Measurements from ENCODE around the gene MAN2A2.
A peak's percentile ranks its signal among the peaks of the same experiment; 100 is the strongest.

MAN2A2 gene

DNA sequence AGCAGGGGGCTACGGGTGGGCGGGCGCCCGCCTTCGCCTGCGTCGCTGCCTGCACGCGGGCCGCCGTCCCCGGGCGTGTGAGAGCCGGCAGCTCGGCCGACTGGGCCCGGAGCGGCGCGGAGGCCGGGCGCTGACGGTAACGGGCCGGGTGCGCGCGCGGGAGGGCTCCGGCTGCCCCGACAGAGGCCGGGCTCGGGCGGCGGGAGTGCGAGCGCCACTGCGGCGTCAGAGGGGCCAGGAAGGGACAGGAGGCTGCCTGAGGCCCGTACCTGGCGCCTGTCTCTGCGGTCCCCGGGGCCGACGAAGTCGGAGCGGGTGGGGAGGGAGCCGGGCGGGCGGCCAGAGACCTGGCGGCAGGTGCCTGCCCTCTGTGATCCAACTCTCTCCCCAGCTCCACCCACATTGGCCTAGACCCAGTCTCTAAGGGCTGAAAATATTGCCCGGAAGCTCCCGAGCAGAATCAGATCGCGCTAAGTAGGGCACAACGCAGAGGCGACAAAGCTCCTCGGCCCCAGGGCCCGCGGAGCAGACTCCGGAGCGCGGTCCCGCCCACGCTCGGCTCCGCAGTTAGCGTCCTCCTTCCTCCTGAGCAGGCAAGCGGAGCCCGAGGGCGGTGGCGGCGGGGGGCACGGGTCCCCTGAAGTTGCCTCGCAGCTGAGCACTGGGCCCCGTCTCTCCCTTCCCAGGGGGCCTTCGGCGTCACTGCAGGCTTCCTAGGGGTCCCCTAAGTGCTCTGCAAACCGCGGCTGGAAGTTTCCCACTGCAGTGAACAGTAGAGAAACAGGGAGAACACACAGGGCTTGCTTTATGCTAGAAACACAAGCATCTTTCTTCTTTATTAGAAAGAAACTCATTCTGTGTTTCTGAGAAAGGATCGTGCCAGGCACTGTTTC lies at the start of gene MAN2A2:
Gene MAN2A2 (plus strand): TSS at position 463 of the 893 bp plus-strand sequence. CDS start 906 bp downstream, outside the sequence.
- peak; percentile 69 for DNase-seq (ENCODE audit: low read depth)

DNA sequence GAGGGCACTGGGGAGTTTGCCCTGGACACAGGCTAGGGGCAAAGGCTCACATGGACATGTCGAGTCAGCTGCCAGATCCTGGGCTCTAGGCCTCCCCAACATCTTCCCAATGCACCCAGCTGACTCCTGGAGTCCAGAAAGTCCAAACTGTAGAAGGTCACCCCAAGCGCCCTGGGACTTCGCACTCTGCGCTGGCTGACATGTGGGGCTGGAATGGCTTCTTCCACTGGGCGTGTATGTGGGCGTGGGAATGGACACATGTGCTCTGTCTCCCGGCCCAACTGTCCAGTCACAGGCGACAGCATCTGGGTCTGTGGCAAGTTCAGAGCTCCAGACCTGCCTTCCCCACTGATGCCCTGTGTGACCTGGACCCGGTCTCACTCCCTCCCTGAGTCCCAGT lies 48.0 kb upstream of the MAN2A2 start:
- no peak for DNase-seq (ENCODE audit: low read depth)

DNA sequence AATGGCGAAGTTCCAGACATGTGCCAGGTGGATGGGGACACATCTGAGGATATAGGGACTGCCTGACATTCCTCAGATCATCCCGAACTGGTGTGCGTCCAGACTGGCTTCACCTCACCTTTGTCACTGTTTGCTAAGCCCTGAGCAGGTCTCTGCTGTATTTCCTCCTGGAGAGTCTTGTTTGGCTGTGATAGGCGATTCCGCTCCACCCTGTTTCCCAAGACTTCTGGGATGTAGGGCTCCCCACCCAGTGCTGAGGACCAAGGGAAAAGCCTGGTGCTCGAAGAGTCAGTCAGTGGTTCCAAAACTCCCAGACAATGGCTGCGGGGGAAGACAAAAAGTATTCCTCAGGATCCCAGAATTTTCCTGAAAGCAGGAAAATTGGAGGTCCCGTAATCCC lies 45.8 kb upstream of the MAN2A2 start:
- no peak for DNase-seq (ENCODE audit: low read depth)

DNA sequence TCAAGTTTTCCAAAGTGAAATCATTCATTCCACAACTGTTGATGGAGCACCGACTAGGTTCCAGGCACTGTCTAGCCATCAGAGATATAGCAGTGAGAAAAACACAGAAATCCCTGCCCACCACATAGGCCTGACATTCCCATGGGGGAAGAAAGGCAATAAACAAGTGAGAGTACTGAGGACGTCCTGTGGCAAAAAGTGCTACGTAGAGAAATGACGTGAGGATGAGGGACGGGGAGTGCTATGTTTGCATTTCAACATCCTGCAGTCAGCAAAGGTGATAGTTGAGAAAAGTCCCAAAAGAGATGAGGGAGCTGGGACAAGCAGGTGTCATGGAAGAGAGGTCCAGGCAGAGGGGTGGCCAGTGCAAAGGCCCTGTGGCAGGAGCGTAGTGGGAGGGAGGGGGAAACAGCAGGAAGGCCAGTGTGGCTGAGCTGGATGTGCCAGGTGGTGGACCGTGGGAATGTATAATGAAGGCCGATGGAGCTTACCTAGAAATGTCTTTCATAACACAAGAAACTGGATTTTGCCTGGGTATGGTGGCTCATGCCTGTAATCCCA lies 45.1 kb upstream of the MAN2A2 start:
- no peak for DNase-seq (ENCODE audit: low read depth)

DNA sequence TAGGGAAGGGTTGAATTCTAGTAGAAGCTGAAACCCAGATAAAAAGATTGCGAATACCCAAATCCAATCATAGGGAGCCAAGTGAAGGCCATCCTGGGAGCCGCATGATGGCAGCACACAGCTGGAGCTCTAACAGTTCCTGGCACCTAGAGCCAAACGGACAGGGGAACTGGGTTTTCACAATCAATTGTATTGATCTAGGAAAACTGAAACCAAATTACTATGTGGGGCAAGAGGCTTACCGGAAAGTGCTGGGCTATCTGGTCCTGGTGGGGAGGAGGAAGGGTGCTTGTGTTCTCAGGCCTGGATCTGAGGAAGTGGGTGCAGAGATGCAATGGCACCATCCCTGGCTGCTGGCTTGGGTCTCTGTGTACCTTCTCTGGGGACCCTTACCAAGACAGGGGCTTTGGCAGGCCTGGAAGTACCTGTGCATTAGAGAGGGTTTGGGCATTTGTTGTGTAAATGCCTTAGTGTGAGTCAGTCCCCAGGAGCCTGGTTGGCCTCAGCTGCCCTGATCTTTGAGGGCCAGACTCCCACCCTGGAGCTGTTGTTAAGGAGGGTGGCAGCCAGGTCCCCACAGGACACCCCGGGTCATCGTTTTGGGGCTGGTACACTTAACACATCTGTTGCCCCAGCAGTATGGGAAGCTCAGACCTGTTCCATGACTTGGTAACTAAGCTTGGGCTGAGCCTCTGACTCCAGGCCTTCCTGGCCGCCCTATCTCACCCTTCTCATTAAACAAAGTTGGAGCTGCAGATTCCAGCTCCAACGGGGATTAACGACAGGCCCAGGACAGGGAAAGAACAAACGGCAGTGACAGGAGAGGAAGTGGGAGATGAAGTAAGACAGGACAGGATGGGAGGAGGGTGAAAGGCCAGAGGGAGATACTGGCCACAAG lies 43.6 kb upstream of the MAN2A2 start:
- no peak for DNase-seq (ENCODE audit: low read depth)

DNA sequence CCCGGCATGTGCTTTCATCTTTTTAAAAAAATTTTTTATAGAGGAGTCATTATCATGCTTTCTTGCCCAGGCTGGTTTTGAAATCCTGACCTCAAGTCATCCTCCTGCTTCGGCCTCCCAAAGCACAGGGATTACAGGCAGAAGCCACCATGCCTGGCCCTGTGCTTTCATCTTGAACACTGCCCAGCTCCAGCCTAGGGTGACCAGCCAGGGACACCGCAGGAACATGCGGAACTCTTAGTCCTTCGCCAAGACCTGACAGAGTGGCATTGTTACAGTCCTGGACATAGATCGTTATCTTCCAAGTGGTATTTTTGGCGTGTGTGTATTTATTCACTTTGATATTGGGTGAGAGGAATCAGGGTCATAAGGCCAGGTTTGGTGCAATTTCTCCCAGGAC lies 42.7 kb upstream of the MAN2A2 start:
- DNase-seq (ENCODE audit: low read depth), result no peak

DNA sequence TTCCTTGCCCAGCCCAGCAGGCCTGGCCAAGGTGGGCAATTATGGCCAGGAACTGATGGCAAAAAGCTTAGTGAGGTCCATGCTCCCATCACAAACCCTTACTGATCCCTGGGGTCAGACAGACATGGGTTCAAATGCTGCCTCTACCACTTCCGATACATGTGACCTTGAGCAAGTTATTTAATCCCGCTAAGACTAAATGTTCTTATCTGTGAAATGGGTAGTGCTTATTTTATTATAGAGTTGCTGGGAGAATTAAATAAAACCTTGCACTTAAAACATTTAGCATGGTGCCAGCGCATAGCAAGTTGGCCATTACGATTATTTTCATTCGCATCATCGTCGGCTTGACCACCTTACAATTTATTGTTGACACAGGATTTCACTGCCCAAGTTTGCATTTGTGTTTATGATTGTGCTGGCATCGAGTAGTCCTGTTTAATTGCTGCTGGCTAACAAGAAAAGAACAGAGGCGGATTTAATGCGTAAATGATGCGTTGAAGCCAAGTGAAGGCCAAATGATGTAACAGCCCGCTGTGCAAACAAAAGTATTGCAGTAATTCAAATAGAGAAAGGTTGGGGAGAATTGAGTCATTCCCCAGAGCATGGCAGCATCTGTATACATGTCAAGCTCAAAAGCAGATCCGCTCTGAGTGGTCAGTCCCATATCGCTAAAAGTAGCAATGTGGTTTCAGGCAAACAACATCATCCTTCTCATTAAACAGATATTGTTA lies 42.0 kb upstream of the MAN2A2 start:
- no peak for DNase-seq (ENCODE audit: low read depth)

DNA sequence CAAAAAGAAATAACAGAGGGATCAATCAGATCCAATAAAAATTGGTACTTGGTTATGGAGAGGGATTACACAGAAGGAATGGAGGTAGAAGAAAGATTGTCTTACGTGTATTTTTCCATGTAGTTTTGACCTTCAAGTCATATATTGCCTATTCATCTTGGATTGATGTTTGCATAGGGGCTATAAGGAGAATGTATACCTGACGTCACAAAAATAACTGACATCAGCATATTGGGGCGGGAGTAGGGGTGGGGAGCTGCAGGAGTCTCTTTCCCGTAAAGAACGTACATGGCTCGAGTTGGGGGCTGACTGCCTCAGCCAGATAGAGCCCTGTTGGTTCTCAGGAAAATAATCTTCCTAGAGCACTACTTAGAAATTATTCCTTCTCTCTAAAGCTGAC lies 40.6 kb upstream of the MAN2A2 start:
- no peak for DNase-seq (ENCODE audit: low read depth)

DNA sequence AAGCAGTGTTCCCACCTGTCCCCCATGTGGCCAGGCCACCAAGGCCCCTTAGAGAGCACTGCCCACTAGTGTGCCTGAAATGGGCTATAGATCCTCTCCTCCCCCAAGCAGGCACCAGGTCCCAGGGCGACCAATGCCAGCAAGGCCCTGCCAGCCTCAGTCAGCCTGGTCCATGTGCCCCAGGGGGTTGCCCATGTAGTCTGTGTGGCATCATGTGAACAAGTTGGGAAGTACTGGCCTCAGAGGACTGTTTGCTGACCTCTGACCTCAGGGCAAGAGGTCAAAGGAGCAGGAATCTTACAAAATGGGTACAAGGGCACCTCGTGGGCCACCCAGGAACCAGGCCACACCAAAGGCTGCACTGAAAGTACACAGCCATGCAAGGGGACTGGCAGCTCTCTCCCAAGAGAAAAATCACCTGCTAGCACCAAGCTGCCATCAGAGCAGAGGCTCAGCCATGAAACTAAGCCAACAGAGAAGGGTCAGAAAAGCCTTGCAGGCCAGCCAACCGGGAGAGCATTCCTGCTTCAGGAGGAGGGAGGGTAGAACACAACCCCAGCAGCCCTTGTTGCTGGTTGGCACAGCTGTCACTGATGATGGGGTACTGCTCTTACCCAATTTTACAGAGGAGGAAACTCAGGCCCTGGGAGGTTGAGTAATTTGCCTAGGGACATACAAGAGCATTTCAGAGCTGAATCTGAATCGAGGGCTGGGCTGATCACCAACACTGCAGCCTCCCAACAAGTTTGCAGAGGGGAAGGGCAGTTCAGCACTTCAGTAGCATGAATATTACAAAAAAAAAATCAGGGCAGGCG lies 39.9 kb upstream of the MAN2A2 start:
- no peak for DNase-seq (ENCODE audit: low read depth)

DNA sequence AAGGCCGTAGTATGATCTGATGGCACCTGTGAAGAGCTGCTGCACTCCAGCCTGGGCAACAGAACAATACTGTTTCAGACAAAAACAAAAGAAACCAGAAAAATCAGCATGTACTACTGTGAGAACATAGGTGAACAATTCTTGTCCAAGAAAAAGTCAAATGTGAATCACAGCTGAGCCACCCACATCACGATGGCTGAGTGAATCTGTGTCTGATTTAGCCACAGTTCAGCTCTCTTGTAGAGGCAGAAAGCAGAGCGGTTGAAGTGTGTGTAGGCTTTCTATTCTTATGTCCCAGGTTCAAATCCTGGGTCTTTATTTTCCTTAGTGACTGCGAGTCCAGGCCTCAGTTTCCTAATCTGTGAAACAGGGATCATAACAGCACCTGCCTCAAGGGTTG lies 39.1 kb upstream of the MAN2A2 start:
- DNase-seq (ENCODE audit: low read depth), result no peak

DNA sequence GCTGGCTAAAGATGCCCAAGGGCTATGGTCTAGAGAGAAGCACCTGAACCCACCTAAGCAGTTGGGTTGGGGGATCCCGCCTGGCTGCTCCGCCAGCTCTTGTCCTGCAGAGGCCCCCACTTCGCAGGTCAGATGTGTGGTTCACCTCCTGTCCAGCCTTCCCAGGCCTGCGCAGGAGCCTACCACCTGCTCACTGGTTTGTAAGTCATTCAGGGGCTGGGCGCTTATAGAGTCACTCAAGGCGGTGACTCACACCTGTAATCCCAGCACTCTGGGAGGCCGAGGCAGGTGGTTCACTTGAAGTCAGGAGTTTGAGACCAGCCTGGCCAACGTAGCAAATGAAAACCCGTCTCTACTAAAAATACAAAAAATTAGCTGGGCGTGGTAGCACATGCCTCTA lies 38.6 kb upstream of the MAN2A2 start:
- no peak for DNase-seq (ENCODE audit: low read depth)

DNA sequence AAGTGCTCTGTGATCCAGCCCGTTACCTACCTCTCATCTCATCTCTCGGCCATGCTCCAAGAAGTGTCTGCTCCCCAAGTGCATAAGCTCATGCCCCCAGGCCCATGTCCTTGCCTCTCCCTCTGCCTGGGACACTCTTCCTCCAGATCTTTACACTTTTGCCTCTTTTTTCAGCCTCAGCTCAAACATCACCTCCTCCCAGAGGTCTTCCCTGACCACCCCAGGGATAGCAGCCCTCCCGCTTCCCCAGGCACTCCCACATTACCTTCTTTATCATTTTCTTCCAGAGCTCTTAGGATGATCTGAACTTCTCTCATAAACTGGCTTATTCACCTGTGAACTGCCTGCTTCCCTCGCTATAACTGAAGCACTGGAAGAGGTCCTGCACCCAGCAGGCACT lies 37.4 kb upstream of the MAN2A2 start:
- no peak for DNase-seq (ENCODE audit: low read depth)

DNA sequence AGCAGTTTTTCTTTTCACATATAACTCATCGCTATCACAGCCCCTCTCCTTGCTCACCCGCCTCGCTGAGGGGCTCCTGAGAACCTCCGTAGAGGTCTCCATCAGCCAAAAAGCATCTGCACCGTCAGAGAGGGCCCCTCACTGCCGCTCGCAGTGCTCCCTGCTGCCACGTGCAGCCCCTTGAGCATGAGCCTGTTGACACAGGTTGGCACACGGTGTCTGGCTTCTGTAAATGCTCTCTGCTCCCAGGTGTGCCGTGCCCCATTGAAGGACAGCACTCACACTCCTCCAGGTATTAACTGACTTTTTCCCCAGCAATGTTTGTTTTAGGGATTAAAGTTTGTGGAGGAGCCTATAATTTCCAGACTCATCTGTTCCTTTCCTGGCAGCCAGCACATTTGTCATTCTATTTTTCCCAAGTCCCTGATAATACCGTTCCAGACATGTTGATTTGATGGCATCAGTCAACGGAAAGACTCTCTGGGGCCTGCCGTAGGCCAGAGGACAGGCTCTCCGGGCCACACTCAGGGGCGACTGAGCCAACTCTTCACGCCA lies 36.9 kb upstream of the MAN2A2 start:
- no peak for DNase-seq (ENCODE audit: low read depth)

DNA sequence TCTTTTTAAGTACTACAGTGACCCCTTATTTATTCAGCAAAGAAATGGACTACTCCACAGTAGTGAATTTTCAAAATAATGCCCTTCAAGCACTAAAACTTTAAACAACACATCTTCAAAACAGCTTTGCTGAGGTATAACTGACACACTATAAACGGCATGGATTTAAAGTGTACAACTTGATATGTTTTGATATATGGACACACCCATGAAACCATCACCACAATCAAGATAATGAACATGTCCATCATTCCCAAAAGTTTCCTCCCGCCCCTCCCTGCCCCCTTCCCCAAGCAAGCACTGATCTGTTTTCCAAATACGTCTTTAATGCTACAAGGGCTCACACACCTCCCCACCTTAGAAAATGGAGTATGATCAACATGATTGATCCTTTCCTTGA lies 36.3 kb upstream of the MAN2A2 start:
- DNase-seq (ENCODE audit: low read depth), result no peak

DNA sequence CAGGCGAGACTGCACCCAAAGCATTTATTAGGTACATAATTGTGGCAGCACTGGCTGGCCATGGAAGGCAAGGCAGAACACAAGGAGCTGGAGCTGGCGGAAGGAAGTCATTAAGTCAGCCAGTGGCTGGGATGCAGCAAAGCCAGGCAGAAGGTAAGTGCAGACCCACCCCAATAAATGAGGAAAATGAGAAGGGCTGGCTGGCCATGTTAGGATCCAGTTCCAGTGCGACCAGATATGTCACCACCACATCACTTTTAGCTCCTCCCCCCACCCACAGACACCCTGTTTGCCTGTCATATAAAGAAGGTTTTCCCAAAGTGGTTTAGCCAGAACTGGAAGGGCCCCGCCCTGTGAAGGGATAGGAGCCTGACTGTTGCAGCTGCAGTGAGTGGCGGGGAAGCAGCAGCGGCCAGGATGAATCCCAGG lies 34.8 kb upstream of the MAN2A2 start, which contains the start of gene FURIN:
Gene FURIN (plus strand): TSS at position 328 of the 429 bp plus-strand sequence. CDS start 7,153 bp downstream, outside the sequence.
- no peak for DNase-seq (ENCODE audit: low read depth)

DNA sequence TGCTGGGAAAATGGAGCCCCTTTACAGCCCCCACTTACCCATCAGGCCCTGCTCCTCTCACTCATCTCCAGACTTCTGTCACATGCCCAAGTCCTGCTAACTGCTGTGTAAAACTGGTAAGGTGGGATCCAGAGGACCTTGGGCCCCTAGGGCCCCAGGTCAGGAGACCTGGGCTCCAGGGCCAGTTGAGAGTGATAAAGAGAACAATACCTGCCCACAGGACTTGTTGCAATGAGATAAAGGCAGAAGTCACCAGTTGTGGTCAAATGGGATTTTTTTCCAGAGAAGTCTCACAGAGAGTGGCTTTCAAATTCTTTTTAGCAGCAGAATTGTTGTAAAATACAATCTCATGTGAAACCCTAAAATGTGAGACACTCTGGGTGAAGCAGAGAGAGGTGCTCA lies 34.0 kb upstream of the MAN2A2 start:
- no peak for DNase-seq (ENCODE audit: low read depth)

DNA sequence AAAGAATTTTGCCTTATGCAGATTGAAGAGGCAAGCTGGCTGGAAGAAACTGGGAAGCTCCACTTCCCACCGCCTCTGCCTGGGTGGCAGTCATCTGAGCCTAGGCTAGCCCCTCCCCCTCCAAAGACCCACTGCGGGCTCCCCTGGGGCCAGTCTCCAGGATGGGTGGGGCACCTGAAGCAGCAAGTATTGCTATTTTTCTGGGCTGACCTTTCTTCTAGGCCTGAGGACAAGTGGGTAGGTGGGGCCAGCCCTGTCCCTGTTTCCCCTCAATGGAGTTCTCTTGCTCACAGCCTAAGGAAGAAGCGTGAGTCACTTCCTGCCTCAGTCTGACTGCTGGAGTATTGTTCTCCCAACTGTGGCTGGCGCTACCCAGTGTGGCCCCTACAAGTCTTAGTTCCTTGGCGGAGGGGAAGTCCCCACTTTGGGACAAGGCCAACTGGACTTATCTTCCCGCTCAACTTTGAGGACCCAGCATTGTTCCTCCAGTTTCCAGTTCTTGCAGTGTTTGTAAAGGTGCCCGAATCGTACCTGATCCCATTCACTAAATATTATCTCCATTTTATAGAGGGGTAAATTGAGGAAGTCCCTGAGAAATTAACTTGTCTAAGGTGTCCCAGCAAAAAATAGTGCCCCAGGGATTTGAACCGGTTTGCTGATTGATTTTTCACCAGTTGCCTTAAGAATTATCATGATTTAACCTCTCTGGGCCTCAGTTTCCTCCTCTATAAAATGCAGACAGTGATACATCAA lies 33.3 kb upstream of the MAN2A2 start:
- no peak for DNase-seq (ENCODE audit: low read depth)

DNA sequence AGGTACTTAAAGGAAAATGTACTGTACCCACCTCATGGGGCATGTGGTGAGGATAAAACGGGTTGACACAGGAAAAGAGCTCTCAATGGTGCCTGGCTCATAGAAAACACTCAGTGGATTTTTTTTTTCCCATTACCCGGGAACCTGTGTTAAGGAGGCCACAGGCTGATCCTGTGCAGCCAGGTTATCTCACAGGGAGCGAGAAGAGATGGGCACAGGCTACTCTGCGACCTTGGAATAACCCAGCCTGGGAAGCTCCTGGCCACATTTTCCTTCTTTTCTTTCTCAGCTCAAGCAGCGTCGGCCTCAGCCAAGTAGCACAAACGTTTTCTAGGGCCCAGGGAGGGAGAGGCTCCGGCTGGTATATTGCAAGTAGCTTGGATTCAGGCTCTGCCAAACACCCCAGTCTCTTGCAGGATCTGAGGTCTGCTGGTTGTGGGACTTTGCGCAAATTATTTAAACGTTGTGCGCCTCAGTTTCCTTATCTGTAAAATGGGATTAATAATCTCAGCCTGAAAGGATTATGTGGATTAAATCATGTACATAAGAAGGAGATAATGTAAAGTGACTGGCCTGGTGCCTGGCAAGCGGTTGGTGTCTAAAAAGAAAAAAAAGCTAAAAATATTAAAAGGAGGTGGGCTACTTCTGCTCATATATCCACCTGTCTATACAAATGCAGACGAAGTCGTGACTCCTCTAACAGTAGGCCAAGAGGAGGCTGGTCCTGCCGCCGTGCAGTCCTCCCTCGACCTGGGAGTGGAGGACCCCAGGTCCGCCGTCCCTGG lies 32.6 kb upstream of the MAN2A2 start:
- DNase-seq (ENCODE audit: low read depth), result no peak

DNA sequence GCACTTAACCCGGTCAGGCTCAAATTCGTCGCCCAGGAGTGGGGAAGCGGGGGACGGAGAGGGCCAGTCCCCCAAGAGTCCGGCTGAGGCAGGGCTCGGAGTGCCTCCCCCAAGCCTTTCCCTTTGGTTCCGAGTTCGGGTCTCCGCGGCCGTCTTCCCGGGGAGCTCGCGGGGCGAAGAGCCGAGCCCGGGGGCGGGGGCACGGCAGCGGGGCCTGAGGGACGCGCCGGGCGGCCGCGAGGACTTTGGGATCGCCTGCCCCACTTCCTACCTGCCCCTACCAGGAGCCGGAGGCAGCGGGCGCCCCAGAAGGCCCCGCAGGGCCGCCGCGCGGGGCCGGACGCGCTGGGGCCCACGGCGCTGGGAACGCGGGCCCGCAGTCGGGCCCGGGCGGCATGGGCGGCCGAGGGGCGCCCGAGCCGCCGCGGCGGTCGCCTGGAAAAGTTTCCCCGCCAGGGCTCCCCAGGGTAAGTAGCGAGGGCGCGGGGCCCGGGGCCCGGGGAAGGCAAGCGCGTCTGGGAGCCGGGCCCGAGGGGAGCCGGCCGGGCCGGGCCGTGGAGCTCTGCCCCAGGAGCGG lies 31.9 kb upstream of the MAN2A2 start:
- DNase-seq (ENCODE audit: low read depth), result no peak

All from stimulated activated CD8-positive, alpha-beta memory T cell treated with anti-CD3 and anti-CD28 coated beads, Interleukin-12 subunit alpha, Interleukin-12 subunit beta, amount 100 ng/mL, for 4 hours (primary cell).